Measurements from ENCODE around the gene EFR3B. TPM values are rescaled to one million over a fixed set of nuclear protein-coding genes. Genes with fewer than 3 reads are reported as not detected.

EFR3B gene
- total RNA-seq, 1 experiment from 2014 or later: 7.0 TPM

- Histone ChIP-seq H2AK5ac (ENCODE audit: insufficient read length, low read length) (no peak overlapping the region), H3K23ac (ENCODE audit: insufficient read length, low read depth, low read length) (no peak overlapping the region), H2BK15ac (ENCODE audit: low read depth, low read length) (no peak overlapping the region), H3K27me3 (ENCODE audit: insufficient read depth, low read length) (no peaks in the 10 kb centered on the region), H3K23me2 (ENCODE audit: insufficient read length, low read depth, low read length, poor library complexity, severe bottlenecking) (no peaks in the 10 kb centered on the region), H4K5ac (ENCODE audit: insufficient read length, low read depth, low read length) (no peak overlapping the region), H3K4ac (ENCODE audit: low read depth, low read length) (no peak overlapping the region), H2BK12ac (ENCODE audit: insufficient read length, low read depth, low read length) (no peak overlapping the region), H3K56ac (ENCODE audit: insufficient read length, low read depth, low read length) (no peak overlapping the region), H3K14ac (ENCODE audit: insufficient read depth, low read length) (no peak overlapping the region), H3K79me2 (ENCODE audit: insufficient read depth, low read length) (no peaks in the 10 kb centered on the region), H3K79me1 (ENCODE audit: insufficient read depth, low read depth, low read length, poor library complexity, severe bottlenecking) (no peaks in the 10 kb centered on the region), H2BK20ac (ENCODE audit: low read depth, low read length, poor library complexity, severe bottlenecking) (no peak overlapping the region), H3K9ac (ENCODE audit: extremely low read depth, insufficient read length, low read length) (no peak overlapping the region), H2BK5ac (ENCODE audit: insufficient read length, low read length) (no peak overlapping the region), H4K8ac (replicated peaks; ENCODE audit: insufficient read length, low read depth, low read length) (no peak overlapping the region), H4K20me1 (ENCODE audit: control insufficient read depth, insufficient read depth, insufficient read length) (no peaks in the 10 kb centered on the region), H3K4me2 (ENCODE audit: insufficient read depth, insufficient read length, low read length) (no peak overlapping the region), H2AFZ (ENCODE audit: low read length) (no peak overlapping the region), H3K9me3 (ENCODE audit: control insufficient read depth, low read depth, low read length) (no peaks in the 10 kb centered on the region), H3T11ph (ENCODE audit: low read length) (no peak overlapping the region), H4K91ac (ENCODE audit: insufficient read length, low read depth, low read length) (no peak overlapping the region), H2BK120ac (ENCODE audit: low read depth, low read length, poor library complexity, severe bottlenecking) (no peak overlapping the region), H3K27ac (ENCODE audit: insufficient read length, low read depth, low read length) (no peak overlapping the region), H3K18ac (ENCODE audit: insufficient read length, low read depth, low read length) (no peak overlapping the region), H3K4me1 (ENCODE audit: insufficient read depth, low read length) (no peaks in the 10 kb centered on the region)
- Mint-ChIP-seq H3K9me3 (no peaks in the 10 kb centered on the region), H3K4me1 (peaks cover 12 to 14% of the 10 kb centered on the region in 2 experiments), H3K27ac (0 out of 7 replicates have a peak overlapping the region, but pooled peaks of 1 of the 3 experiments have one; percentile 45), H3K36me3 (ENCODE audit: insufficient read depth in 1 of 3, low read depth in 3 of 3) (peaks cover 0 to 3% (median 0%) of the 10 kb centered on the region in 3 experiments; a peak in 2 of 7 replicates), H3K27me3 (ENCODE audit: low read depth) (no peaks in the 10 kb centered on the region; the same call in 1 of the 2 replicates), H3K4me3 (no peak overlapping the region)
- no peak for DNase-seq
- WGBS (ENCODE audit: extremely low coverage, insufficient read length, low lambda C conversion rate): no CpG with 5 or more reads among the region's 9 CpGs
- TF ChIP-seq CTCF (conservative IDR thresholded peaks at IDR 0.05): no peak
These were observed 73.5 kb downstream of the EFR3B start for GRCh38 chr2:25115249-25115883.
